Neural progenitor cell (in vitro differentiated cells): Measurements from ENCODE around the gene SLC44A1.

Experiments used
- EZH2 ChIP-seq: fragments of 200-600 bp; sonication (generic); IDR thresholded peaks from 2 replicates; pipeline ENCODE4 v1.6.1; 2017; ENCODE audit warnings: antibody characterized with exemption, mild to moderate bottlenecking, moderate library complexity
- EZH2phosphoT487 ChIP-seq: fragments of 200-600 bp; sonication (generic); IDR thresholded peaks from 2 replicates; pipeline ENCODE4 v1.6.1; 2017; ENCODE audit warnings: antibody characterized with exemption
- TF ChIP-seq, protein P1 (sequence below): fragments of 200-600 bp; sonication (generic); IDR thresholded peaks from 2 replicates; pipeline ENCODE4 v1.5.1; 2017; ENCODE audit warnings: antibody characterized with exemption, mild to moderate bottlenecking

DNA sequence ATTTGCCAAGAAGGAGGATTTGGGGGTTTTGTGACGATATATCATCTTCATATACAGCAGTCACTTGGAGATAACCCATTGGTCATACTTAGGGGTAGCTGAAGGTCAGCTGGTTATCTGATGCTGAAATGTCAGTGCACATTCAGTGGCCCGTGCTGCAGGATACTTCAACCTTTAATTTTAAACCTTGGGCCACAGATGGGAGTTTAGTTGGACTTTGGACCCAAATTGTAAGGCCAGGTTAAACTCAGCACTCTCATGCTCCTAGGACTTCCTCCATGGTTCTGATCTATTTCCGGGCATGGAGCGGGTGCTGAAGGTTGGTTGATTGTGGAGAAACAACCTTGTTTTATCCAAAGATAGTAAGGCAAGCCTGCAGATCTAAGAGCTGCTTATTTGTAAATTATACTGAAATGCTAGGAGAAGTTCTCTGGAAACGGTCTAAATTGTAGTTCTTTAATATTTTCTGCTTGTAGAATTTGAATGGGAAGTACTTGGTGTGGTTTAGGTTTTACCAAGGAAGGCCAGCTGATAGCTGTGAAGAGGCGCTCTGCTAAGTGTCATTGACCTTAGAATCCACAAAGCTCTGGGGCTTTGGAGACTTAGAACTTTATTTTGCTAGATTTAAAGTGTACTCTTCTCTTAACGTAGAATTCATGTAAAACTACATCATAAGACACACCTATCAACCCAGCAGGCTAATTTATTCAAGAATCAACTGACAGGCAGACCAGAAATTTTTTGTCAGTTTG lies 38.6 kb downstream of the SLC44A1 start:
- TF ChIP-seq, protein P1, sequence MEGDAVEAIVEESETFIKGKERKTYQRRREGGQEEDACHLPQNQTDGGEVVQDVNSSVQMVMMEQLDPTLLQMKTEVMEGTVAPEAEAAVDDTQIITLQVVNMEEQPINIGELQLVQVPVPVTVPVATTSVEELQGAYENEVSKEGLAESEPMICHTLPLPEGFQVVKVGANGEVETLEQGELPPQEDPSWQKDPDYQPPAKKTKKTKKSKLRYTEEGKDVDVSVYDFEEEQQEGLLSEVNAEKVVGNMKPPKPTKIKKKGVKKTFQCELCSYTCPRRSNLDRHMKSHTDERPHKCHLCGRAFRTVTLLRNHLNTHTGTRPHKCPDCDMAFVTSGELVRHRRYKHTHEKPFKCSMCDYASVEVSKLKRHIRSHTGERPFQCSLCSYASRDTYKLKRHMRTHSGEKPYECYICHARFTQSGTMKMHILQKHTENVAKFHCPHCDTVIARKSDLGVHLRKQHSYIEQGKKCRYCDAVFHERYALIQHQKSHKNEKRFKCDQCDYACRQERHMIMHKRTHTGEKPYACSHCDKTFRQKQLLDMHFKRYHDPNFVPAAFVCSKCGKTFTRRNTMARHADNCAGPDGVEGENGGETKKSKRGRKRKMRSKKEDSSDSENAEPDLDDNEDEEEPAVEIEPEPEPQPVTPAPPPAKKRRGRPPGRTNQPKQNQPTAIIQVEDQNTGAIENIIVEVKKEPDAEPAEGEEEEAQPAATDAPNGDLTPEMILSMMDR, result no peak
- no peak for TF ChIP-seq EZH2
- no peak for TF ChIP-seq EZH2phosphoT487
